Central memory CD8-positive, alpha-beta T cell (primary cell): ENCODE measurements around the gene CYB5RL.
A peak's percentile ranks its signal among the peaks of the same experiment; 100 is the strongest.

ENCODE experiments used
- ATAC-seq: fragments of 150-1000 bp; cut with Tn5 transposase; replicated peaks from 2 replicates; pipeline ENCODE4 v1.10.0; 2022; ENCODE audit warnings: mild to moderate bottlenecking, moderate FRiP score, moderate number of reproducible peaks; ENCODE audit not compliant: poor library complexity, severe bottlenecking; ENCODE audit errors: extremely low read depth
- DNase-seq, 2 donors: peaks; one replicate each; pipeline ENCODE4 v3.0.0; 2021; ENCODE audit warnings: low spot score in 2 of 2
- H3K27ac Mint-ChIP-seq: one replicate; pipeline ENCODE4 v1.8.0; 2022; ENCODE audit warnings: low read depth, mild to moderate bottlenecking, moderate library complexity, mixed read lengths
- H3K27me3 Mint-ChIP-seq: one replicate; pipeline ENCODE4 v1.8.0; 2022; ENCODE audit warnings: mixed read lengths
- H3K36me3 Mint-ChIP-seq: one replicate; pipeline ENCODE4 v1.8.0; 2022; ENCODE audit warnings: mild to moderate bottlenecking, moderate library complexity, mixed read lengths; ENCODE audit not compliant: insufficient read depth
- H3K4me1 Mint-ChIP-seq: one replicate; pipeline ENCODE4 v1.8.0; 2022; ENCODE audit warnings: mixed read lengths
- H3K4me3 Mint-ChIP-seq: one replicate; pipeline ENCODE4 v1.8.0; 2022; ENCODE audit warnings: mild to moderate bottlenecking, moderate library complexity, mixed read lengths
- H3K9me3 Mint-ChIP-seq: one replicate; pipeline ENCODE4 v1.8.0; 2022; ENCODE audit warnings: mixed read lengths

Gene CYB5RL, protein sequence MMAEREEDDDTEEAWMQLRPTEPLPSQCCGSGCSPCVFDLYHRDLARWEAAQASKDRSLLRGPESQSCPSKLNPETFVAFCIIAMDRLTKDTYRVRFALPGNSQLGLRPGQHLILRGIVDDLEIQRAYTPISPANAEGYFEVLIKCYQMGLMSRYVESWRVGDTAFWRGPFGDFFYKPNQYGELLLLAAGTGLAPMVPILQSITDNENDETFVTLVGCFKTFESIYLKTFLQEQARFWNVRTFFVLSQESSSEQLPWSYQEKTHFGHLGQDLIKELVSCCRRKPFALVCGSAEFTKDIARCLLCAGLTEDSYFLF

DNA sequence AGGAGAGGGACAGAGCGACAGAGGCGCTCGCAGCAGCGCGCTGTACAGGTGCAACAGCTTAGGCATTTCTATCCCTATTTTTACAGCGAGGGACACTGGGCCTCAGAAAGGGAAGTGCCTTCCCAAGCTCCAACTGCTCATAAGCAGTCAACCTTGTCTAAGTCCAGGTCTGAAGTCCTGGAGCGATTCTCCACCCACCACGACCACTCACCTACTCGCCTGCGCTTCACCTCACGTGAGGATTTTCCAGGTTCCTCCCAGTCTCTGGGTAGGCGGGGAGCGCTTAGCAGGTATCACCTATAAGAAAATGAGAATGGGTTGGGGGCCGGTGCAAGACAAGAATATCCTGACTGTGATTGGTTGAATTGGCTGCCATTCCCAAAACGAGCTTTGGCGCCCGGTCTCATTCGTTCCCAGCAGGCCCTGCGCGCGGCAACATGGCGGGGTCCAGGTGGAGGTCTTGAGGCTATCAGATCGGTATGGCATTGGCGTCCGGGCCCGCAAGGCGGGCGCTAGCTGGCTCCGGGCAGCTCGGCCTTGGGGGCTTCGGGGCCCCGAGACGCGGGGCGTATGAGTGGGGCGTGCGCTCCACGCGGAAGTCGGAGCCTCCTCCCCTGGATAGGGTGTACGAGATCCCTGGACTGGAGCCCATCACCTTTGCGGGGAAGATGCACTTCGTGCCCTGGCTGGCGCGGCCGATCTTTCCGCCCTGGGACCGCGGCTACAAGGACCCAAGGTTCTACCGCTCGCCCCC is at the start of gene CYB5RL, which contains the start of gene MRPL37:
TSS of gene CYB5RL (minus strand) at position 266 of the 754 bp plus-strand sequence. CDS start 4,414 bp downstream, outside the sequence.
TSS of gene MRPL37 (plus strand) at position 403 of the 754 bp plus-strand sequence. CDS start at position 480, 77 bp downstream.
- peak; percentile 98 for ATAC-seq
- Mint-ChIP-seq H3K4me3 (peak within 1 kb of the TSS; percentile 93), H3K36me3 (peaks cover 19% of the 10 kb centered on the region), H3K27me3 (no peaks in the 10 kb centered on the region), H3K4me1 (peaks cover 36% of the 10 kb centered on the region), H3K9me3 (no peaks in the 10 kb centered on the region), H3K27ac (peak within 1 kb of the TSS; percentile 92)
- DNase-seq: peak; percentile 70 to 81

DNA sequence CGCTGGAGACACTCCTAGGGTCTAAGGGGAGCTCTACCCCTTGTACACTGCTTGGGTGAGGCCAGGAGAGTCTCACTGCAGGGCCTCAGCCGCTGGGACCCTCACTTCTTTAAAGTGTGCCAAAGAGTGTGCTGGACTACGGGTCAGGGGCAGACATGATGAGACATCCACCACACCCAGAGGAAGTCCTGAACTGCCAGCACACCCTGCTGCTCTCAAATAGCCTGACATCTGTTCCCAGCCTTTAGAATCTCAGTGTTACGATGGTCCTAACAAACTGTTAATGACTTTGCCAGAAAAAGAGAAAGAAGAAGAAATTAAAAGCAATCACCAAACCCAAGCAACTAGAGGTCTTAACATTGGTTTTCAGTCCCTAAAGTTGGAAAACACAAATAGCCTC is 49.1 kb upstream of the CYB5RL start:
- Mint-ChIP-seq H3K36me3 (peaks cover 20% of the 10 kb centered on the region), H3K27me3 (no peaks in the 10 kb centered on the region), H3K9me3 (no peaks in the 10 kb centered on the region), H3K4me3 (no peak overlapping the region), H3K27ac (no peak overlapping the region), H3K4me1 (no peaks in the 10 kb centered on the region)
- DNase-seq (no peak), ATAC-seq (no peak)

DNA sequence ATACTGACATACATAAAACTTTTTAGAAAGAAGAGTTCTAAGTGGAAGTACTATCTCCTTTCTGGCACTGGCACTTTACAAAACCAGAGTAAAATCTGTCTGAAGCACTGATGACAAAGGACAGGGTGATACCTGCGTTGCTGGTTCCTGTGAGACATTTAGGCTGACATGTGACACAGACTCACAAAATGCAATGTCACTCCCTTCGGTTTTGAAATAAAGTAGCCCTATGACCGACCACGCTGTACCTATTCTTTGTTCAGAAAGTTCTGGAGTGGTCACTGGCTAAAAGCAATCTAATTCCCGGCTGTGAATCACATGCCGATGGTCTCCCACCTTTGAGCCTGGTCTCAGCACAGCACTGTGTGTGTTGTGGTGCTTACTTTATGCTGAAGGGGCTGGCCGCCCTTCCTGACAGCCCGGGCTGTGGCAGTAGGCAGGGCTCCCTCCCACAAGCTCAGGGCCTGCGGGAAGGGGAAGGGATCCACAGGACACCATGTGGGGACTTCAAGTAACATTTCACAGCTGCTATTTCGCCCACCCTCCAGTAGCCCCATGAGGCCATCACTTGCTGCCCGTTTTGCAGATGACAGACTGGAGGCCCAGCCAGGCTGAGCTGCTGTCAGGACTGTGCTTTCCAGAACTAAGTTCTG is 48.2 kb upstream of the CYB5RL start:
- peaks cover 24% of the 10 kb centered on the region for H3K36me3 Mint-ChIP-seq
- H3K27me3 Mint-ChIP-seq: no peaks in the 10 kb centered on the region

DNA sequence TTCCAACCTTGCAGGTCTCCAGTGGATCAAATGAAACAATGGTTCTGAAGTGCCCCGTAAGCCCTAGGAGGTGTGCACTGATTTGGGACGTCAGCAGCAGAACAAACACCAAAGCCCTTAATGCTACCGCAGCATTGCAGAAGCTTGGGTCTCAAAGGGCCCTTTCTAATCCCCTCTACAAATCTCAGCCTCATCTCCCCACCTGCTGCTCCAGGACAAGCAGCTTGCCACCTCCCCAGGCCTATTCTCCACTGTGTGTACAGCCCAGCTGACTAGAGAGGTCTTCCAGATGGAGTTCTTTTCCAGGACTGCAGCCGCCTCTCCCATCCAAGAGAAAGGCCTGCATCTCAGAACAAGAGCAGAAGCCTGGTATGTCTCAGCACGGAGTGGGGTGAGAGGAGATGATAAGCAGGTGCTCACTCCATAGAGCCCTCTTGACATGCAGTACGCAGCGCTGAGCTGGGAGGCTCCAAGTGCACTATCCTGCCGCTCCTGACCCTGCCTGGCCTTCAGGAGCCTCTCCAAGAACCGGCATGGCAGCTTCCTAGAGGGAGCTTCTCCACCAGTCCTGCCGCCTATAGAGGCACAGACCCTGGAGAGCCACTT is 46.4 kb upstream of the CYB5RL start:
- no peaks in the 10 kb centered on the region for H3K9me3 Mint-ChIP-seq

More for the DNA sequence above, 48.2 kb upstream of the CYB5RL start:
- Mint-ChIP-seq H3K27ac (no peak overlapping the region), H3K4me3 (no peak overlapping the region), H3K9me3 (no peaks in the 10 kb centered on the region), H3K4me1 (no peaks in the 10 kb centered on the region)
- DNase-seq (no peak), ATAC-seq (no peak)

DNA sequence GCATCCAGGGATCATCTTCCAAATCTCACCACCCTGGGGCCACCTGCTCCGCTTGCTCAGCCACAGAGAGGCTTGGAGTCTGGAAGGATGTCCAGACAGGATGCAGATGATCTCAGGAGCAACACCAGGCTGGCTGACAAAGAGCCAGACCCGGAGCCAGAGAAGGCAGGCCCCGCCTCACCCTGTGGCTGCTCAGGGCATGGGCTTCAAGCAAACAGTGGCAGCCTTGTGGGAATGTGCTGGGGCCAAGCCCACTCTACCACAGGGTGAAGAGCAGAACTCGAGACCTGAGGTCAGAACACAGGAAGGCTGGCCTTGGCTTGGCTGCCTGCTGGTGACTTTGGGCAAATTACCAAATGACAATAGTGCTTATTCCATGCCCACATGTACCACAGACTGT is 45.7 kb upstream of the CYB5RL start:
- H3K27me3 Mint-ChIP-seq: no peaks in the 10 kb centered on the region
- no peak overlapping the region for H3K4me3 Mint-ChIP-seq
- no peak for DNase-seq
- no peak overlapping the region for H3K27ac Mint-ChIP-seq
- H3K9me3 Mint-ChIP-seq: no peaks in the 10 kb centered on the region
- H3K36me3 Mint-ChIP-seq: peaks cover 27% of the 10 kb centered on the region
- ATAC-seq: no peak
- H3K4me1 Mint-ChIP-seq: no peaks in the 10 kb centered on the region

More for the DNA sequence above, 46.4 kb upstream of the CYB5RL start:
- Mint-ChIP-seq H3K27ac (no peak overlapping the region), H3K27me3 (no peaks in the 10 kb centered on the region), H3K4me3 (no peak overlapping the region), H3K4me1 (no peaks in the 10 kb centered on the region), H3K36me3 (peaks cover 23% of the 10 kb centered on the region)
- no peak for DNase-seq
- ATAC-seq: no peak

DNA sequence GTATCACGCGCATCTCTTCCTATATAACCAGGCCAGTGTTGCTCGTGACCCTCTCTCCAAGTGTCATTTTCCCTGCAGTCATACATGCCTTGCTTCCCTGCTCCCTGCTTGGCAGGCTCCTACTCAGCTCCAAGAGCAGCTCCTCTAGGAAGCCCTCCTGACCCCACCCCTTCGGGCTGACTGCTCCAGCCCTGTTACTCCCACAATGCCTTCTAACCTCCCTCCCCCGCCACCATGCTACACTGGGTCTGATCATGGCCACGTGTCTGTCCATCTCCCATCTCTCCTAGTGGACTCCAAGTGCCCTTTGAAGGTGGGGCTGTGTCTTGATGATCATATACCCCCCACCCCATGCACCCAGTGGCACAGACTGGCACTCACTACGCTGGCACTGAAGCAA is 44.8 kb upstream of the CYB5RL start:
- no peak for DNase-seq
- ATAC-seq: no peak
- peaks cover 24% of the 10 kb centered on the region for H3K36me3 Mint-ChIP-seq
- no peaks in the 10 kb centered on the region for H3K9me3 Mint-ChIP-seq
- no peaks in the 10 kb centered on the region for H3K27me3 Mint-ChIP-seq
- no peak overlapping the region for H3K27ac Mint-ChIP-seq
- no peak overlapping the region for H3K4me3 Mint-ChIP-seq
- H3K4me1 Mint-ChIP-seq: no peaks in the 10 kb centered on the region

DNA sequence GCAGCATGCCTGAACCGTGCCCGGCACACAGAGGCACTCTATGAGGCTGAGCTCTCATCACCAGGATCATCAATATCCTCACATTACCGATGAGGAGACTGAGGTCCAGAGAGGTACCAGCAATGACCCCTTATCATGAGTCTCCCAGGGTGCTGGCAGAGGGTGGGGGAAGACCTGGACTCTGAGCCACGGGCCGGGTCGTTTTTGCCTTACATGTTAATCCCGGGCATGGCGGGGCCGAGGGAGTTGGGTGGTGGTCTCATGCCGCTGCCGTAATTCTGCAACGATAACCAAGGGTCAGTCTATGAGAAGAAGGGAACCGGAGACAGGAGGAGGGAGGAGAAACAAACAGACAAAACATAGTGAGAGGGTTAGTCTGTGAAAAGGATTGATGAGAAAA is 43.2 kb upstream of the CYB5RL start:
- Mint-ChIP-seq H3K4me3 (no peak overlapping the region), H3K27me3 (no peaks in the 10 kb centered on the region), H3K36me3 (peaks cover 18% of the 10 kb centered on the region), H3K27ac (no peak overlapping the region), H3K4me1 (no peaks in the 10 kb centered on the region), H3K9me3 (no peaks in the 10 kb centered on the region)
- no peak for ATAC-seq
- no peak for DNase-seq

DNA sequence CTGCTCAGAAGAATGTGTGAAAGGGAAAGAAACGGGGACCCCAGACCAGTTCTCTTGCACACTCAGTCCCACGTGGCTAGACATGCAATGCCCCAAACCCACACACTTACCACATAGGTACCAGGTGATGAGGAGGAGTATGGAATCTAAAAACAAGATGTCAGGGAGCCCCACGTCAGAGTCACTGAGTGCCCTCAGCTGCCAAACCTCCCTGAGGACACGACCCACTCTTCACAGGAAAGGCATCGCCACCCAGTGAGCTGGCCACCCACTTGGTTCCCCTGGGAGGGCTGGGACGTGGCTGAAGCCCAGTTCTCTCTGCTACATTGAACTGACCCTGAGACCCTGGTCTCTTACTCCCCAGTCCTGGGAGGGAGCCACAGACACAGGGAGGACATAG is 41.5 kb upstream of the CYB5RL start:
- Mint-ChIP-seq H3K36me3 (peaks cover 26% of the 10 kb centered on the region), H3K9me3 (no peaks in the 10 kb centered on the region), H3K27ac (no peak overlapping the region), H3K27me3 (no peaks in the 10 kb centered on the region), H3K4me3 (no peak overlapping the region), H3K4me1 (no peaks in the 10 kb centered on the region)
- ATAC-seq (no peak), DNase-seq (no peak)

DNA sequence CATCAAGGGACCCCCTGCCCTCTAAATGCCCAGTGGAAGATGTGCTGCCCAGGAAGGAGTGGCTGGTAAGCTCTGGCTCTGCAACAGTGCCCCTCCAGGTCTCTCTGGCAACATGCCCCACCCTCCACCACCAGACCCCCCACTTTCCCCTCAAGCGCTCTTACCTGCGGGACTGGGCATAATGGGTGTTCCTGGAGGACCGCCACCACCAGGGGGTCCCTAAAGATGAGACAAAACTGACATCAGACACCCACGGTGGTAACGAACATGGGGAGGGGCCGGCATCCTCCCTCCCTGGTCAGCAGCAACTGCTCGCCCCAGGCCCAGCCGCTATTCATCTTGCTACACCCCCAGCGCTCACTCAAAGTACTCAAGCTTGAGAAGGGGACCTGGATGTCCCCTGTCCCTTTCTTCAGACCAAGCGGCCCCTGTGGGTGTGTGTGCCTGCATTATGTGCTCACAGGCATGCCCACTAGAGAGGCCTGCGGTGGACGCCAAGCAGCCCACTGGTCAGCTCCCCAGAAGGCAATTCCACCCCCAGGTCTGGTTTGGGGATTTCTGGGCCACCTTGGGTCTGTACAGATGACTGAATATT is 41.0 kb upstream of the CYB5RL start:
- no peak for DNase-seq
- no peak for ATAC-seq
- peaks cover 24% of the 10 kb centered on the region for H3K36me3 Mint-ChIP-seq
- no peaks in the 10 kb centered on the region for H3K27me3 Mint-ChIP-seq
- no peaks in the 10 kb centered on the region for H3K4me1 Mint-ChIP-seq
- H3K4me3 Mint-ChIP-seq: no peak overlapping the region
- H3K9me3 Mint-ChIP-seq: no peaks in the 10 kb centered on the region
- H3K27ac Mint-ChIP-seq: no peak overlapping the region

DNA sequence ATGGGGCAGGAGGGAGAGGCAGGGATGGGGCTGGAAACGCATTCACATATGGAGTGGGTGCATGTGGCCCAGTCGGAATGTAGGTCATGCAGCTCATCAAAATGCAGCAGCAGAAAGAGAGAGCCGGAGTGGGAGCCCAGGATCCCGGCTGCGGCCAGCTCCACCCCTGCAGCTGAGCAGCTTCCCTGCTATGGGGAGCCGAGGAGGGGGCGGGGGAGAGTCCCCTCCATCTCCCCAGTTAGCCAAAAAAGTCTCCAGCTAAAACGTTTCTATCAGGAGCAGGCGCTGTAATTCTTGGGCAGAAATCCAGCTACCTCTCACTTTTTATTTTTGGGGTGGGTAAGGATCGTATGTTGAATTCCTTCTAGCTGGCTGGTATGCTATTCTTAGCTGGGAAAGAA is 39.8 kb upstream of the CYB5RL start:
- Mint-ChIP-seq H3K4me3 (no peak overlapping the region), H3K9me3 (no peaks in the 10 kb centered on the region), H3K36me3 (peaks cover 24% of the 10 kb centered on the region), H3K27me3 (no peaks in the 10 kb centered on the region), H3K4me1 (no peaks in the 10 kb centered on the region), H3K27ac (no peak overlapping the region)
- DNase-seq (no peak), ATAC-seq (no peak)

DNA sequence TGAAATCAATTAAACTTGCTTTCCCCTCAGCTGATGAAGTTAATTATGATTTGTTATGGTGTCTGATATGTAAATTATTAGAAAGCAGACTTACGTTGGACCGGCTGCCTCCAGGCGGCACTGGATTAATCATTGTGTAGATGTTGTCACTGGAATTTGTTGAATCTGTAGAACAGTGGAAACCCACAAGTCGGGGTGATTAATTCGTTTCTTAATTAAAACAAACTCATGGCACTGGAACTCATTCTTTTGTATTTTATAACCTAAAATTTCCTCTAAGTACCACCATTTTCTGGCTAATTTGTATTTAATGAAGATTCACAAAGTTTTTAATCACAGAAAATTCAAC is 39.2 kb upstream of the CYB5RL start:
- Mint-ChIP-seq H3K27ac (no peak overlapping the region), H3K4me3 (no peak overlapping the region), H3K9me3 (no peaks in the 10 kb centered on the region), H3K4me1 (no peaks in the 10 kb centered on the region), H3K27me3 (no peaks in the 10 kb centered on the region), H3K36me3 (peaks cover 26% of the 10 kb centered on the region)
- no peak for DNase-seq
- no peak for ATAC-seq

DNA sequence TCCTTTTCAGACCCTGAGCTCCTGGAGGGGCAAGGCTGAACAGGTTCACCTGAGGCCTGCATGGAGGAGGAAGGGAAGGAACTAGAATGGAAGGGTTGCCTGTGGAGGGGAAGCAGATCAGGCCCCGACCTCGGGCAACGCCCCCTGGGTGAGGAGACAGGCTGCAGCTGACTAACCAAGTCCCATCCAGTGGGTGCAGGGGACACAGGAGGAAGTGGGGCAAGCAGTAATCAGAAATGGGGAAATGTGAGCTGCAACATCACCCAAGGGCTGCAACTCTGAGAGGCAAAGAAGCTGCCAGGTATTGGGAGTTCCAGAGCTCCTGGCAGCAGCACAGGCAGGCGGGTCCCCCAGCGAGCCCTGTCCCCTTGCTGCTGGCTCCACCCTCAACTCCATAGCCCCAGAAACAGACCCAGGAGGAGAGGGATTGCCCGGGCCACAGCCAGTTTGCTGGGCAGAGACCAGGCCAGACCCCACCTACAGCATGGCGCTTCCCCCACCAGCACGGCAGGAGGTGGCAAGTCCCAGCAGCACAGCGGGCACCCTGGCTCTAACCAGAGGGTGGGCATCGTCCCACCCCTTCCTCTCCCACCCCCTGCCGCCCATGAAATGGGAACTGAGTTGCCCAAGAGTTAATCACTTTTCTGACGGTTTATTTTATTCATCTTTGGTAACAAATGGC is 38.7 kb upstream of the CYB5RL start:
- peaks cover 26% of the 10 kb centered on the region for H3K36me3 Mint-ChIP-seq
- no peak overlapping the region for H3K4me3 Mint-ChIP-seq
- DNase-seq (no peak), ATAC-seq (no peak)
- no peaks in the 10 kb centered on the region for H3K4me1 Mint-ChIP-seq
- no peaks in the 10 kb centered on the region for H3K9me3 Mint-ChIP-seq
- no peaks in the 10 kb centered on the region for H3K27me3 Mint-ChIP-seq
- no peak overlapping the region for H3K27ac Mint-ChIP-seq
